HL-60 (cell line): ENCODE data around the gene ANTXR1.

Experiments used
- DNase-seq, 2 experiments: peaks; one replicate each; pipeline ENCODE4 v3.0.0-alpha.2; 2010 to 2020; ENCODE audit warnings: low read depth in 1 of 2, low spot score in 1 of 2
- H3K27ac ChIP-seq: fragments of 250-450 bp; sonication (Bioruptor Pico); replicated peaks from 2 replicates; pipeline ENCODE4 v1.5.1; 2020; ENCODE audit warnings: mild to moderate bottlenecking, moderate library complexity
- H3K27me3 ChIP-seq: fragments of 250-450 bp; sonication (Bioruptor Pico); 2 replicates; pipeline ENCODE4 v1.5.1; 2021; ENCODE audit warnings: mild to moderate bottlenecking, moderate library complexity; ENCODE audit not compliant: insufficient read depth, poor library complexity, severe bottlenecking
- H3K4me3 ChIP-seq: replicated peaks from 2 replicates; pipeline ENCODE4 v1.5.1; 2011; ENCODE audit warnings: mild to moderate bottlenecking, control low read depth, low read length; ENCODE audit not compliant: insufficient read depth
- CTCF ChIP-seq: IDR thresholded peaks from one replicate; pipeline ENCODE4 v1.5.1; 2011; ENCODE audit warnings: low read length, control low read depth, inconsistent platforms; ENCODE audit not compliant: insufficient read depth
- GABPA ChIP-seq: IDR thresholded peaks from 2 replicates; pipeline ENCODE4 v1.6.1; 2012; ENCODE audit warnings: low read depth
- POLR2AphosphoS5 ChIP-seq: IDR thresholded peaks from 2 replicates; pipeline ENCODE4 v1.6.1; 2012; ENCODE audit warnings: low read depth
- REST ChIP-seq: IDR thresholded peaks from 2 replicates; pipeline ENCODE4 v1.6.1; 2012; ENCODE audit warnings: low read depth; ENCODE audit not compliant: insufficient replicate concordance
- SPI1 ChIP-seq: IDR thresholded peaks from 2 replicates; pipeline ENCODE4 v1.6.1; 2012; ENCODE audit warnings: low read depth, mild to moderate bottlenecking, borderline replicate concordance

Gene ANTXR1

GRCh38 chr2:69241093-69241492 is 228.1 kb downstream of the ANTXR1 start:
- Histone ChIP-seq H3K4me3 (no peak overlapping the region), H3K27me3 (no peaks in the 10 kb centered on the region), H3K27ac (no peak overlapping the region)
- TF ChIP-seq REST (no peak), CTCF (no peak), GABPA (no peak), POLR2AphosphoS5 (no peak)
- DNase-seq = no peak

DNA sequence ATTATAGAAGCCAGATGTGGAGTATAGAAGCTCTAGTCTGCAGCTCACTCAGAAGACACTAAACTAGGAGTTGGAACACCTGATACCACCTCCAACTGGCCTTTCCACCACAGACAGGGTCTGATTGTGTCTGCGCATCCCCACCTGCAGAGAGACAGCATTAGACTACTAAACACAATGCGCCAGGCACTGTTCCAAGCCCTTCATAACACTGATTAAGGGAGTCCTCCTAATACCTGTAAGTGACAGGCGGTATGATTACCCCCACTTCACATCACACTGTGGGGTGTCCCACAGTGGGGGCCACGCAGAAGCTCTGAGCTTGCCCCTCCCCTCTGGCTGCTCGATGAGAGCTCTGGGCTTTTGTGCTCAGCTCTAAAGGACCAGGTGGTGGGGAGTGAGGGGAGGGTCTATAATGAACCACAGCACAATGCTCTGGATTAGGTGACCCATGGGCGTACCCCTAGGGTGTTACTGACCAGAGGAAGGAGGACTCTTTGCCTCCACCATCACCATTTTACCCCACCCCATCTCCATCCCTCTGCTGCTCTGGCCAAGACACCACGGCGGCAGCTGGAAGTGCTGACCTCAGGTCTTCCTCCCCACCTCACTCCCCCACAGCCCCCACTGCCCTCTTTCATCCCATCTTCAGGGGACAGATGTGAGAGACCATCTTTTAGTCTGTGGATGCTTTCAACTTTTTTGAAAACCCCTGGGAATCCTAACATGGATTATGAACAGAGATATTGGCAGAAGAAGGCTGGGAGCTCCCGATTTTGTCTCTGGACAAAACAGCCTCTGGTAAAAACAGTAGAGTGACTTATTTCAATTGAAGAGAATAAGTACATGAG is 228.9 kb downstream of the ANTXR1 start:
- no peak overlapping the region for H3K4me3 ChIP-seq
- DNase-seq = no peak
- H3K27ac ChIP-seq = no peak overlapping the region
- H3K27me3 ChIP-seq = no peaks in the 10 kb centered on the region
- TF ChIP-seq POLR2AphosphoS5 = no peak

DNA sequence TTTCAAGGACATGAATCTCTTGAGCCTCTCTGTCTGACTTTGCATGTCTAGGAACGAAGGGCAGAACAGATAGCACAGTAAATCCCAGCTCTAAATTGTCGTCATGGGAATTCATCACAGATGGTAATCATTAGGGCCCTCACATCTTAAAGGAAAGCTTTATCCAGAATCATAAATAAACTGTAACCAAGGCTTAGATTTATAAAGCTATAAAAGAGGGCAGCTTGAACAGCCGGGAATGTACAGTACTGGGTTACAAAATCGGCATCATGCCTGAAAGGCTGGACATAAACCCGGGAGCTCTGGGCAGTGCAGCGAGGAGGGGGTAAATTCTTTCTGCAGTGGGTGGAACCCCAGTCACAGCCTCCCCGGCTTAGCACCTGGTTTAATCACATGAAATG is 229.7 kb downstream of the ANTXR1 start:
- Histone ChIP-seq H3K4me3 (no peak overlapping the region), H3K27ac (no peak overlapping the region), H3K27me3 (no peaks in the 10 kb centered on the region)
- no peak for TF ChIP-seq GABPA
- no peak for DNase-seq

DNA sequence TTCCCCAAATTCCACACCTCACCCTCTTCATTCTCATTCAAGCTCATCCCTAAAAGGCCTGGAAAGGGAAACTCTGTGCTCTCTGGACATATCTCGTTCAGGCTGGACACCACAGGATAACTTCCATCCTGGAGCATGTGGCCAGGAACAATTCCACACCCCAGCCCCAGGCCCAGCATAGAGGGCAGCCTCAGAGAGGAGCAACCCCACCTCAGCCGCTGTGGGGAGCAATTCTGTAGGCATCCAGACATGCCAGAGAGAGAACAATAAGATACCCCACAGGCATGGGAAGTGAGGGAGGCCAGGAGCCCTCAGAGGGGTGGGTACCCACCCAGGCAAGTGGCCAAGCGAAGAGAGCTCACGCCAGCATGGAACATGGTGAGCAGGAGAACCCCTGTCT is 230.7 kb downstream of the ANTXR1 start:
- TF ChIP-seq POLR2AphosphoS5 = no peak
- no peak for TF ChIP-seq SPI1
- TF ChIP-seq CTCF = no peak
- TF ChIP-seq REST = no peak
- no peak for TF ChIP-seq GABPA
- no peak for DNase-seq
- Histone ChIP-seq H3K27me3 (no peaks in the 10 kb centered on the region), H3K4me3 (no peak overlapping the region), H3K27ac (no peak overlapping the region)

GRCh38 chr2:69244882-69245281 is 231.9 kb downstream of the ANTXR1 start:
- no peak for TF ChIP-seq GABPA
- TF ChIP-seq SPI1 = peak; percentile 56; the same call in 1 of the 2 replicates
- DNase-seq = peak in 1 of 2 experiments; percentile 31
- H3K4me3 ChIP-seq = no peak overlapping the region
- no peaks in the 10 kb centered on the region for H3K27me3 ChIP-seq
- H3K27ac ChIP-seq = no peak overlapping the region
